PC-9 (cell line): Measurements from ENCODE around the gene MTG2. TPM values are rescaled to one million over a fixed set of nuclear protein-coding genes. Genes with fewer than 3 reads are reported as not detected.

Source experiments
- BruUV-seq: library from RNA; stranded (reverse); fragments of 400-500 nt; replicated peaks from 2 replicates; lab custom pipeline; 2021; lab: Mats Ljungman, UMichigan
- CTCF ChIA-PET: fragments of 300-600 bp; sonication (Branson Sonifier 250); formaldehyde crosslinking; loops from one replicate; lab custom pipeline; 2022; ENCODE audit warnings: antibody characterized with exemption; lab: Charles Lee
- POLR2A ChIA-PET: fragments of 300-600 bp; sonication (Branson Sonifier 250); formaldehyde crosslinking; loops from one replicate; lab custom pipeline; 2022; ENCODE audit warnings: antibody characterized with exemption; ENCODE audit not compliant: unreplicated experiment; lab: Charles Lee
- DNase-seq, 2 experiments: peaks; one replicate each; pipeline versions ENCODE4 v3.0.0 to v3.0.0-alpha.2; 2015 to 2022; ENCODE audit warnings: mixed read lengths in 1 of 2
- H2AFZ ChIP-seq: fragments of 200-600 bp; sonication (generic); 2 replicates; pipeline ENCODE4 v1.8.1; 2017; ENCODE audit warnings: antibody characterized with exemption
- H3F3A ChIP-seq: fragments of 200-600 bp; sonication (generic); 2 replicates; pipeline ENCODE4 v1.8.1; 2017; ENCODE audit warnings: antibody characterized with exemption, mild to moderate bottlenecking, low read depth; ENCODE audit not compliant: insufficient read depth
- H3K27ac ChIP-seq: fragments of 200-600 bp; sonication (generic); 2 replicates; pipeline ENCODE4 v1.6.1; 2016; ENCODE audit warnings: mixed run types
- H3K27me3 ChIP-seq: fragments of 200-600 bp; sonication (generic); 2 replicates; pipeline ENCODE4 v1.6.1; 2016; ENCODE audit warnings: low read depth, mixed run types; ENCODE audit not compliant: insufficient read depth
- H3K36me3 ChIP-seq: fragments of 200-600 bp; sonication (generic); 2 replicates; pipeline ENCODE4 v1.6.1; 2016; ENCODE audit warnings: low read depth, mixed run types
- H3K4me1 ChIP-seq: fragments of 200-600 bp; sonication (generic); replicated peaks from 2 replicates; pipeline ENCODE4 v1.6.1; 2016; ENCODE audit warnings: mixed run types; ENCODE audit not compliant: insufficient read depth
- H3K4me2 ChIP-seq: fragments of 200-600 bp; sonication (generic); 2 replicates; pipeline ENCODE4 v1.6.1; 2017; ENCODE audit warnings: mixed run types
- H3K4me3 ChIP-seq: fragments of 200-600 bp; sonication (generic); 2 replicates; pipeline ENCODE4 v1.6.1; 2016; ENCODE audit warnings: mixed run types
- H3K79me2 ChIP-seq: fragments of 200-600 bp; sonication (generic); 2 replicates; pipeline ENCODE4 v1.6.1; 2017; ENCODE audit warnings: low read depth, mixed run types
- H3K9me2 ChIP-seq: fragments of 200-600 bp; sonication (generic); 2 replicates; pipeline ENCODE4 v1.8.1; 2017; ENCODE audit warnings: mild to moderate bottlenecking; ENCODE audit not compliant: insufficient read depth
- H3K9me3 ChIP-seq: fragments of 200-600 bp; sonication (generic); 2 replicates; pipeline ENCODE4 v1.8.1; 2016; ENCODE audit warnings: low read depth; ENCODE audit not compliant: insufficient read depth
- H4K20me1 ChIP-seq: fragments of 200-600 bp; sonication (generic); 2 replicates; pipeline ENCODE4 v1.8.1; 2017; ENCODE audit not compliant: insufficient read depth
- EZH2 ChIP-seq: fragments of 200-600 bp; sonication (generic); IDR thresholded peaks from 2 replicates; pipeline ENCODE4 v1.8.0; 2017; ENCODE audit warnings: antibody characterized with exemption, low read depth
- intact Hi-C: fragments of 100-400 bp; cut with micrococcal nuclease; formaldehyde crosslinking; loops from one replicate; pipeline ENCODE4 v1.10.0; 2022; ENCODE audit not compliant: unreplicated experiment
- total RNA-seq: library from RNA; stranded (reverse); gene quantifications from 2 replicates; pipeline ENCODE4 v1.2.3, GENCODE V29; 2021
- TF ChIP-seq, protein P1 (sequence below): fragments of 200-600 bp; sonication (generic); conservative IDR thresholded peaks from 2 replicates; pipeline ENCODE4 v1.6.1; 2017; ENCODE audit warnings: mixed run types, antibody characterized with exemption, mild to moderate bottlenecking, moderate library complexity

MTG2 gene
- total RNA-seq, 1 experiment from 2014 or later = 58.1 TPM

- POLR2A ChIA-PET = no interaction called here
- Histone ChIP-seq H2AFZ (no peak overlapping the region), H3K36me3 (peaks cover 10% of the 10 kb centered on the region; the same call in 1 of the 2 replicates), H3K4me1 (no peaks in the 10 kb centered on the region), H3K9me3 (no peaks in the 10 kb centered on the region), H3K27ac (no peak overlapping the region), H3K79me2 (no peaks in the 10 kb centered on the region), H4K20me1 (peaks cover 4% of the 10 kb centered on the region), H3K9me2 (no peaks in the 10 kb centered on the region), H3K4me2 (no peak overlapping the region), H3K27me3 (no peaks in the 10 kb centered on the region), H3K4me3 (no peak overlapping the region), H3F3A (peaks cover 5% of the 10 kb centered on the region; the same call in 1 of the 2 replicates)
- BruUV-seq = no TSS peak
- DNase-seq = no peak
- intact Hi-C loops = no loop called here
- TF ChIP-seq, protein P1, sequence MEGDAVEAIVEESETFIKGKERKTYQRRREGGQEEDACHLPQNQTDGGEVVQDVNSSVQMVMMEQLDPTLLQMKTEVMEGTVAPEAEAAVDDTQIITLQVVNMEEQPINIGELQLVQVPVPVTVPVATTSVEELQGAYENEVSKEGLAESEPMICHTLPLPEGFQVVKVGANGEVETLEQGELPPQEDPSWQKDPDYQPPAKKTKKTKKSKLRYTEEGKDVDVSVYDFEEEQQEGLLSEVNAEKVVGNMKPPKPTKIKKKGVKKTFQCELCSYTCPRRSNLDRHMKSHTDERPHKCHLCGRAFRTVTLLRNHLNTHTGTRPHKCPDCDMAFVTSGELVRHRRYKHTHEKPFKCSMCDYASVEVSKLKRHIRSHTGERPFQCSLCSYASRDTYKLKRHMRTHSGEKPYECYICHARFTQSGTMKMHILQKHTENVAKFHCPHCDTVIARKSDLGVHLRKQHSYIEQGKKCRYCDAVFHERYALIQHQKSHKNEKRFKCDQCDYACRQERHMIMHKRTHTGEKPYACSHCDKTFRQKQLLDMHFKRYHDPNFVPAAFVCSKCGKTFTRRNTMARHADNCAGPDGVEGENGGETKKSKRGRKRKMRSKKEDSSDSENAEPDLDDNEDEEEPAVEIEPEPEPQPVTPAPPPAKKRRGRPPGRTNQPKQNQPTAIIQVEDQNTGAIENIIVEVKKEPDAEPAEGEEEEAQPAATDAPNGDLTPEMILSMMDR = no peak
- TF ChIP-seq EZH2 = no peak
- CTCF ChIA-PET = interaction anchor here (0.6 to 0.7 kb wide), 3 partner anchors 33 to 145 kb away, joined by 3 to 13 read pairs (median 5); no protein-coding TSS in a partner anchor
These were observed 16.1 kb downstream of the MTG2 start for GRCh38 chr20:62198931-62199330.

- no peak for DNase-seq
- CTCF ChIA-PET = no interaction called here
- H4K20me1 ChIP-seq = peaks cover 7% of the 10 kb centered on the region
- H2AFZ ChIP-seq = no peak overlapping the region
- no peaks in the 10 kb centered on the region for H3K27me3 ChIP-seq
- H3K9me2 ChIP-seq = no peaks in the 10 kb centered on the region
- no TSS peak for BruUV-seq
- intact Hi-C loops = no loop called here
- no peak overlapping the region for H3K4me3 ChIP-seq
- H3K9me3 ChIP-seq = no peaks in the 10 kb centered on the region
- H3K27ac ChIP-seq = no peak overlapping the region
- no peak overlapping the region for H3K4me2 ChIP-seq
- POLR2A ChIA-PET = no interaction called here
- peaks cover 3% of the 10 kb centered on the region; the same call in 1 of the 2 replicates for H3F3A ChIP-seq
- H3K36me3 ChIP-seq = peaks cover 5% of the 10 kb centered on the region; the same call in 1 of the 2 replicates
- TF ChIP-seq, protein P1 = no peak
- no peak for TF ChIP-seq EZH2
- H3K4me1 ChIP-seq = no peaks in the 10 kb centered on the region
- H3K79me2 ChIP-seq = no peaks in the 10 kb centered on the region
These were observed 17.8 kb downstream of the MTG2 start for GRCh38 chr20:62200491-62201172.

DNA sequence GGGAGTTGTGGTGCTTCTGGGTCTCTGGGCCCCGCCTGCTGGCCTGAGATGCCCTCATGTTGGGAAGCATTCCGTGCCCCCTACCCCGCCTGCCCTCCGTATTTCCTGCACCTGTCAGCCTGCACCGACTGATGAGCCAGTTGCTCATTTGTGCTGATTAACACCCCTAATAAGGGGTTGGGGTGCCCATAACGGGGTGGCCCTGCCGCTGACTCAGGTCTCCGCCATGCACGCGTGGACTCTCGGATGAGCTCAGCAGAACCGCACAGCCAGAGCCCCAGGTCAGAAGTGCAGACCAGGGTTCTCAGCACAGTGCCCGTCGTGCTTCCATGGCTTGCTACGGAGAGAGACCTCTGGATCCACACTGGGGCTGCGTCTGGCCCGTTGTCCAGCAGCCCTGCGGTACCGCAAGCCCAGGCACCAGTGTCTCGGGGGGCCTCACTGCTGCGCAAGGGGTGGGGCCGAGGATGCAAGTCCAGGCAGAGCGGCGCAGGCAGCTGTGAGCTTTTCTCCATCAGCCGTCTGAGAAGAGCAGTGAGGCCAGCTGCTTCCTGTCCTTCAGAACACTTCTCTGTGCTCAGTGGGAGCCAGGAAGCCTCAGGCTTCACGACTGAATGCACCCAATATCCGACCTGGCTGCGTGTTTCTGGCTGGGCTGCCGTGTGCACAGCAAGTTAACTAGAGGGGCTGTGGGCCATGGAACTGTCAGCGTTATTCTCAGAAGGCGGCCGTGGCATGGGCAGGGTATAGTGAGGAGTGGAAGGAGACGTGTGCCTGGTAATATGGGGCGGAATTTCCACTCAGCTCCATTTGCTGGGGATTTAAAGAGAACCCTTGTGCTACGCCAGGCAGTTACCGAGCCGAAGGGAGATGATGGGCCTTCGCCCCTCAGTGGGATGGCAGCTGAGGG, 18.6 kb downstream of the MTG2 start:
- CTCF ChIA-PET = no interaction called here
- no peaks in the 10 kb centered on the region for H3K4me1 ChIP-seq
- no peak overlapping the region for H2AFZ ChIP-seq
- H3K79me2 ChIP-seq = no peaks in the 10 kb centered on the region
- H3K9me3 ChIP-seq = no peaks in the 10 kb centered on the region
- POLR2A ChIA-PET = no interaction called here
- peaks cover 3% of the 10 kb centered on the region; the same call in 1 of the 2 replicates for H3K36me3 ChIP-seq
- no peak overlapping the region for H3K4me3 ChIP-seq
- intact Hi-C loops = no loop called here
- no peaks in the 10 kb centered on the region for H3K27me3 ChIP-seq
- H3K27ac ChIP-seq = no peak overlapping the region
- H3F3A ChIP-seq = no peaks in the 10 kb centered on the region; the same call in 1 of the 2 replicates
- peaks cover 7% of the 10 kb centered on the region for H4K20me1 ChIP-seq
- no peak overlapping the region for H3K4me2 ChIP-seq
- DNase-seq = no peak
- BruUV-seq = no TSS peak
- no peaks in the 10 kb centered on the region for H3K9me2 ChIP-seq
- TF ChIP-seq, protein P1 = no peak
- no peak for TF ChIP-seq EZH2
